ENCODE results near the gene REEP2.

DNA sequence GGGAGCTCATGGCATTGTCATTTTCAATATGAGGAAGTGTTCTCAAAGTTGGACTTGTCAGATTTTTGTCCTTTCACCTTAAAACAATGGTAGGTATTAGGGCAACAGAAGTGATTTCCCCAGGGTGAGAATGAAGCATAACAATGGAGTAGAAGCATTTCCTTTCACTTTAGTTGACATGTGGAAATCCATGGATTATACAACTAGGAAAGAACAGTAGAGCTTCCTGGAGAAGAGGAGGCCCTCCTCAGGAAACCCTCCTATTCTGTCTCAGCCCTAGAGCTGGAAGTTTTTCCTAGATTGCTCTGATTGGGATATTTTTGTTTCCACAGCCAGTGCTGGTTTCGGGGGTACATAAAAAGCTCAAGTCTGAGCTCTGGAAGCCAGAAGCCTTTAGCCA, 13.8 kb upstream of the REEP2 start:
- TF ChIP-seq, protein P1, sequence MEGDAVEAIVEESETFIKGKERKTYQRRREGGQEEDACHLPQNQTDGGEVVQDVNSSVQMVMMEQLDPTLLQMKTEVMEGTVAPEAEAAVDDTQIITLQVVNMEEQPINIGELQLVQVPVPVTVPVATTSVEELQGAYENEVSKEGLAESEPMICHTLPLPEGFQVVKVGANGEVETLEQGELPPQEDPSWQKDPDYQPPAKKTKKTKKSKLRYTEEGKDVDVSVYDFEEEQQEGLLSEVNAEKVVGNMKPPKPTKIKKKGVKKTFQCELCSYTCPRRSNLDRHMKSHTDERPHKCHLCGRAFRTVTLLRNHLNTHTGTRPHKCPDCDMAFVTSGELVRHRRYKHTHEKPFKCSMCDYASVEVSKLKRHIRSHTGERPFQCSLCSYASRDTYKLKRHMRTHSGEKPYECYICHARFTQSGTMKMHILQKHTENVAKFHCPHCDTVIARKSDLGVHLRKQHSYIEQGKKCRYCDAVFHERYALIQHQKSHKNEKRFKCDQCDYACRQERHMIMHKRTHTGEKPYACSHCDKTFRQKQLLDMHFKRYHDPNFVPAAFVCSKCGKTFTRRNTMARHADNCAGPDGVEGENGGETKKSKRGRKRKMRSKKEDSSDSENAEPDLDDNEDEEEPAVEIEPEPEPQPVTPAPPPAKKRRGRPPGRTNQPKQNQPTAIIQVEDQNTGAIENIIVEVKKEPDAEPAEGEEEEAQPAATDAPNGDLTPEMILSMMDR (conservative IDR thresholded peaks at IDR 0.05; ENCODE audit: low read length): no peak
- TF ChIP-seq EZH2phosphoT487 (IDR thresholded peaks at IDR 0.05; ENCODE audit: borderline replicate concordance): no peak
